OCI-LY1 (cell line): ENCODE measurements around the gene DELE1.
A peak's percentile ranks its signal among the peaks of the same experiment; 100 is the strongest.

Experiments used
- EZH2 ChIP-seq: fragments of 200-600 bp; sonication (generic), shearing (Covaris generic); IDR thresholded peaks from 2 replicates; pipeline ENCODE4 v1.8.0; 2017; ENCODE audit warnings: borderline replicate concordance, mixed run types, mild to moderate bottlenecking, antibody characterized with exemption, low read length, moderate library complexity, mixed read lengths
- TF ChIP-seq, protein P1 (sequence below): fragments of 200-600 bp; sonication (generic), shearing (Covaris generic); IDR thresholded peaks from 2 replicates; pipeline ENCODE4 v1.5.1; 2017; ENCODE audit warnings: mild to moderate bottlenecking, antibody characterized with exemption, low read length, moderate library complexity, mixed read lengths

GRCh38 chr5:141968914-141969608 lies 45.4 kb downstream of the DELE1 start, which contains the start of gene RNF14:
- TF ChIP-seq, protein P1, sequence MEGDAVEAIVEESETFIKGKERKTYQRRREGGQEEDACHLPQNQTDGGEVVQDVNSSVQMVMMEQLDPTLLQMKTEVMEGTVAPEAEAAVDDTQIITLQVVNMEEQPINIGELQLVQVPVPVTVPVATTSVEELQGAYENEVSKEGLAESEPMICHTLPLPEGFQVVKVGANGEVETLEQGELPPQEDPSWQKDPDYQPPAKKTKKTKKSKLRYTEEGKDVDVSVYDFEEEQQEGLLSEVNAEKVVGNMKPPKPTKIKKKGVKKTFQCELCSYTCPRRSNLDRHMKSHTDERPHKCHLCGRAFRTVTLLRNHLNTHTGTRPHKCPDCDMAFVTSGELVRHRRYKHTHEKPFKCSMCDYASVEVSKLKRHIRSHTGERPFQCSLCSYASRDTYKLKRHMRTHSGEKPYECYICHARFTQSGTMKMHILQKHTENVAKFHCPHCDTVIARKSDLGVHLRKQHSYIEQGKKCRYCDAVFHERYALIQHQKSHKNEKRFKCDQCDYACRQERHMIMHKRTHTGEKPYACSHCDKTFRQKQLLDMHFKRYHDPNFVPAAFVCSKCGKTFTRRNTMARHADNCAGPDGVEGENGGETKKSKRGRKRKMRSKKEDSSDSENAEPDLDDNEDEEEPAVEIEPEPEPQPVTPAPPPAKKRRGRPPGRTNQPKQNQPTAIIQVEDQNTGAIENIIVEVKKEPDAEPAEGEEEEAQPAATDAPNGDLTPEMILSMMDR, result peak; percentile 80
- no peak for TF ChIP-seq EZH2
